Measurements from ENCODE around the gene IL20RA. TPM values are rescaled to one million over a fixed set of nuclear protein-coding genes. Genes with fewer than 3 reads are reported as not detected.
"Not testable (repeated sequence)": the region's sequence is repeated elsewhere in the genome, so short reads cannot be mapped to it uniquely, and the experiment has no call there.

The IL20RA gene
- total RNA-seq (2014; rRNA removed), result 0.11 TPM in 1 of 2 replicates, not detected in the other
- 0.24 TPM for polyA plus RNA-seq (2012)

- DNase-seq (ENCODE audit: low read depth), result no peak
Observed at GRCh38 chr6:137044366-137045221, at the start of gene IL20RA. IL20RA (minus strand) TSS chr6:137044965; CDS start chr6:137044728, 237 bp downstream.

- no peak for DNase-seq (ENCODE audit: low read depth)
Observed at GRCh38 chr6:137093183-137094069, 48.7 kb upstream of the IL20RA start.

- DNase-seq (ENCODE audit: low read depth), result no peak
Observed at GRCh38 chr6:137092018-137092417, 47.3 kb upstream of the IL20RA start.

GRCh38 chr6:137089305-137089704, 44.5 kb upstream of the IL20RA start:
- DNase-seq (ENCODE audit: low read depth), result no peak

- DNase-seq (ENCODE audit: low read depth), result no peak
Observed at GRCh38 chr6:137087902-137088301, 43.1 kb upstream of the IL20RA start.

GRCh38 chr6:137086031-137086430, 41.3 kb upstream of the IL20RA start:
- DNase-seq (ENCODE audit: low read depth), result no peak

- no peak for DNase-seq (ENCODE audit: low read depth)
Observed at GRCh38 chr6:137084865-137085617, 40.3 kb upstream of the IL20RA start.

- DNase-seq (ENCODE audit: low read depth), result no peak
Observed at GRCh38 chr6:137084090-137084489, 39.3 kb upstream of the IL20RA start.

- no peak for DNase-seq (ENCODE audit: low read depth)
Observed at GRCh38 chr6:137081997-137082396, 37.2 kb upstream of the IL20RA start.

- DNase-seq (ENCODE audit: low read depth), result no peak
Observed at GRCh38 chr6:137080711-137081110, 35.9 kb upstream of the IL20RA start.

GRCh38 chr6:137076277-137077068, 31.7 kb upstream of the IL20RA start:
- DNase-seq (ENCODE audit: low read depth), result peak; percentile 60

- DNase-seq (ENCODE audit: low read depth), result not testable (repeated sequence)
Observed at GRCh38 chr6:137075790-137076189, 31.0 kb upstream of the IL20RA start.

GRCh38 chr6:137070303-137070702, 25.5 kb upstream of the IL20RA start:
- no peak for DNase-seq (ENCODE audit: low read depth)

- no peak for DNase-seq (ENCODE audit: low read depth)
Observed at GRCh38 chr6:137067399-137067798, 22.6 kb upstream of the IL20RA start.

- DNase-seq (ENCODE audit: low read depth), result no peak
Observed at GRCh38 chr6:137058037-137058436, 13.3 kb upstream of the IL20RA start.

- DNase-seq (ENCODE audit: low read depth), result peak; percentile 86
Observed at GRCh38 chr6:137056121-137056880, 11.5 kb upstream of the IL20RA start.

GRCh38 chr6:137051790-137052472, 7.2 kb upstream of the IL20RA start:
- DNase-seq (ENCODE audit: low read depth), result peak; percentile 71

GRCh38 chr6:137049095-137049494, 4.3 kb upstream of the IL20RA start:
- no peak for DNase-seq (ENCODE audit: low read depth)

GRCh38 chr6:137046871-137047412, 2.2 kb upstream of the IL20RA start:
- DNase-seq (ENCODE audit: low read depth), result no peak
